Endothelial cell of umbilical vein (primary cell): ENCODE results near the gene ANGPTL2.

Experiments used
- EZH2 ChIP-seq: IDR thresholded peaks from 2 replicates; pipeline ENCODE4 v1.6.1; 2012; ENCODE audit warnings: borderline replicate concordance, low read depth, mild to moderate bottlenecking, moderate library complexity, low read length, inconsistent platforms; ENCODE audit not compliant: severe bottlenecking
- FOS ChIP-seq: IDR thresholded peaks from 2 replicates; pipeline ENCODE4 v1.6.1; 2011; ENCODE audit warnings: mild to moderate bottlenecking, low read length, moderate library complexity, borderline replicate concordance; ENCODE audit not compliant: insufficient read depth
- POLR2A ChIP-seq: IDR thresholded peaks from 2 replicates; pipeline ENCODE4 v1.6.1; 2012; ENCODE audit warnings: low read depth, mild to moderate bottlenecking, control low read depth, low read length
- POLR2AphosphoS5 ChIP-seq: IDR thresholded peaks from 2 replicates; pipeline ENCODE4 v1.6.1; 2012; ENCODE audit warnings: low read depth, mild to moderate bottlenecking, control low read depth, low read length, moderate library complexity; ENCODE audit not compliant: insufficient read depth
- TF ChIP-seq, protein P1 (sequence below), 2 donors: IDR thresholded peaks; 1 replicate in 1 of 2; 2 replicates in 1 of 2; pipeline ENCODE4 v1.5.1; 2011; ENCODE audit warnings: low read length in 2 of 2, mild to moderate bottlenecking in 2 of 2, moderate library complexity in 2 of 2, control low read depth in 1 of 2, inconsistent platforms in 1 of 2, low read depth in 1 of 2; ENCODE audit not compliant: insufficient read depth in 1 of 2; ENCODE audit errors: extremely low read depth in 1 of 2

GRCh38 chr9:127098916-127099553, 23.4 kb downstream of the ANGPTL2 start:
- TF ChIP-seq, protein P1, sequence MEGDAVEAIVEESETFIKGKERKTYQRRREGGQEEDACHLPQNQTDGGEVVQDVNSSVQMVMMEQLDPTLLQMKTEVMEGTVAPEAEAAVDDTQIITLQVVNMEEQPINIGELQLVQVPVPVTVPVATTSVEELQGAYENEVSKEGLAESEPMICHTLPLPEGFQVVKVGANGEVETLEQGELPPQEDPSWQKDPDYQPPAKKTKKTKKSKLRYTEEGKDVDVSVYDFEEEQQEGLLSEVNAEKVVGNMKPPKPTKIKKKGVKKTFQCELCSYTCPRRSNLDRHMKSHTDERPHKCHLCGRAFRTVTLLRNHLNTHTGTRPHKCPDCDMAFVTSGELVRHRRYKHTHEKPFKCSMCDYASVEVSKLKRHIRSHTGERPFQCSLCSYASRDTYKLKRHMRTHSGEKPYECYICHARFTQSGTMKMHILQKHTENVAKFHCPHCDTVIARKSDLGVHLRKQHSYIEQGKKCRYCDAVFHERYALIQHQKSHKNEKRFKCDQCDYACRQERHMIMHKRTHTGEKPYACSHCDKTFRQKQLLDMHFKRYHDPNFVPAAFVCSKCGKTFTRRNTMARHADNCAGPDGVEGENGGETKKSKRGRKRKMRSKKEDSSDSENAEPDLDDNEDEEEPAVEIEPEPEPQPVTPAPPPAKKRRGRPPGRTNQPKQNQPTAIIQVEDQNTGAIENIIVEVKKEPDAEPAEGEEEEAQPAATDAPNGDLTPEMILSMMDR (IDR thresholded peaks at IDR 0.05; ENCODE audit: extremely low read depth in 1 of 2, insufficient read depth in 1 of 2, low read depth in 1 of 2, low read length in 2 of 2): no peak
- TF ChIP-seq POLR2A (no peak), FOS (no peak), EZH2 (no peak), POLR2AphosphoS5 (no peak)
